Activated T-helper 1 cell treated with anti-CD3 and anti-CD28 coated beads, Interleukin-12 subunit alpha, Interleukin-12 subunit beta, Interleukin-2, Interleukin-4 antibody, amounts not matched to agents 30 ng/mL and 10 ng/mL and 1 ng/mL, durations not matched to agents 14 hours and 24 hours and 36 hours (primary cell): Measurements from ENCODE around the gene PTPRK. TPM values are rescaled to one million over a fixed set of nuclear protein-coding genes. Genes with fewer than 3 reads are reported as not detected.
"Not testable (repeated sequence)": the region's sequence is repeated elsewhere in the genome, so short reads cannot be mapped to it uniquely, and the experiment has no call there.

Source experiments
- DNase-seq: peaks from one replicate; pipeline ENCODE4 v3.0.0; 2021; ENCODE audit warnings: low spot score
- H3K27ac Mint-ChIP-seq: one replicate; pipeline ENCODE4 v1.8.0; 2021; ENCODE audit warnings: mild to moderate bottlenecking, mixed read lengths
- H3K27me3 Mint-ChIP-seq: one replicate; pipeline ENCODE4 v1.8.0; 2022; ENCODE audit warnings: mild to moderate bottlenecking, moderate library complexity, mixed read lengths; ENCODE audit not compliant: insufficient read depth
- H3K36me3 Mint-ChIP-seq: one replicate; pipeline ENCODE4 v1.8.0; 2021; ENCODE audit warnings: low read depth, mixed read lengths
- H3K4me1 Mint-ChIP-seq: one replicate; pipeline ENCODE4 v1.8.0; 2021; ENCODE audit warnings: low read depth, mixed read lengths
- H3K4me3 Mint-ChIP-seq: one replicate; pipeline ENCODE4 v1.8.0; 2021; ENCODE audit warnings: mild to moderate bottlenecking, moderate library complexity, mixed read lengths
- H3K9me3 Mint-ChIP-seq: one replicate; pipeline ENCODE4 v1.8.0; 2021; ENCODE audit warnings: mixed read lengths
- intact Hi-C: fragments of 100-400 bp; cut with micrococcal nuclease; formaldehyde crosslinking; loops from one replicate; pipeline ENCODE4 v1.15.1; 2024
- total RNA-seq: library from RNA; stranded (reverse); gene quantifications from 2 replicates; pipeline ENCODE4 v1.2.3, GENCODE V29; 2022

The PTPRK gene
- total RNA-seq, 1 donor from 2014 or later = 3.2 TPM

DNA sequence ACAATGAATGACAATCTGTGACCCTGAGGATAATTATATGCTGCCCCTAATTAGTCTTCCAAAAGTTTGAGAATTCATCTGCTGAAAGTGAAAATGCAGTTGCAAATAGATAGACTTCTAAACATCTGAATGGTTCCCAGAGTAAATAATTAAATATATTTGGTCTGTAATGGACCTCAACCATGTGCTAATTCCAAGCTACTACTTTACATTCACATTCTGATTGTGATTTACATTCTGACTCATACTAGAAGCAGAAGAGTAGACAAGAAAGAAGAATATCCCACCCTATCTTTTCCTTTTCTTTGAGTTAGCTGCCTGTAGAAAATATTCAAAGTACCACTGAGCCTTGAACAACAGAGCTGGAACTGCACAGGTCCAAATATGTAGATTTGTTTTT is 80.8 kb downstream of the PTPRK start:
- Mint-ChIP-seq H3K4me1 (no peaks in the 10 kb centered on the region), H3K27ac (no peak overlapping the region), H3K27me3 (no peaks in the 10 kb centered on the region), H3K36me3 (no peaks in the 10 kb centered on the region), H3K9me3 (no peaks in the 10 kb centered on the region), H3K4me3 (no peak overlapping the region)
- no peak for DNase-seq
- intact Hi-C loops = no loop called here

DNA sequence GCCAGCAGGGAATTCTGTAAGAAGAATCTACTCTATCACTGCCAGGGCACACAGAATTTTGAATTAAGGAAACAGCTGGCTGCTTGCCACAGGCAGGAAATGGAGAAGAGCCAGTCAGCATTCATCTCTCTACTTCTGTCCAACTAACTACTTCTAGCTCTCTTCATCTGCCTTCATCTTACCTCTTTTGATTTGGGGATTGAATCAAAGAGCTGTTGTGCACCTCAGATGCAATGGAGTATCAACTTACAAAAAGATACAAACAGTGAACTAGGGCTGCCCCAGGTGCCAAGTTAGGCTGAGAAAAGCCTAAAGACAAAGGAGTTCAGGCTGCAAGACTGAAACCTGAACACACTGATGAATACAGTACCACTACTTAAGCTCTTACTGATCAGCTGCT is 82.0 kb downstream of the PTPRK start:
- Mint-ChIP-seq H3K27me3 (peaks cover 2% of the 10 kb centered on the region), H3K4me1 (no peaks in the 10 kb centered on the region), H3K27ac (no peak overlapping the region), H3K4me3 (no peak overlapping the region), H3K36me3 (no peaks in the 10 kb centered on the region), H3K9me3 (no peaks in the 10 kb centered on the region)
- DNase-seq = no peak
- intact Hi-C loops = no loop called here

DNA sequence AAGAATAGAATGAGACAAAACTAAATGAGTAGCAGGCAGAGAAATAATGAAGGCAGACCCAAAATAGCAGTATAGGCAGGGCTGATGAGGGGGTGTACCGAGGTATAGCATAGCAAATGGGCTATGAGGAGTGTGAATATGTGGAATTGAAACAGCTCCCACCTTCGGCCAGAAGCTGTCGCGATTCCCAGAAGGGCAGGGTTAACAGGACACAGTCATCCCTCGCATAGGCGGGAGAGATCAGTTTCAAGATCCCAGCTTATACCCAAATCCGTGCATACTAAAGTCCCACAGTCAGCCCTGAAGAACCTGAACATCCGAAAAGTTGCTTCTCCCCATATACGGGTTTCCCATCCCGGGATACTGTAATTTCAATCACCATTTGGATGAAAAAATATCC is 82.7 kb downstream of the PTPRK start:
- no peak overlapping the region for H3K4me3 Mint-ChIP-seq
- H3K27ac Mint-ChIP-seq = no peak overlapping the region
- intact Hi-C loops = no loop called here
- H3K36me3 Mint-ChIP-seq = no peaks in the 10 kb centered on the region
- H3K27me3 Mint-ChIP-seq = peaks cover 2% of the 10 kb centered on the region
- no peak for DNase-seq
- H3K4me1 Mint-ChIP-seq = no peaks in the 10 kb centered on the region
- H3K9me3 Mint-ChIP-seq = no peaks in the 10 kb centered on the region

DNA sequence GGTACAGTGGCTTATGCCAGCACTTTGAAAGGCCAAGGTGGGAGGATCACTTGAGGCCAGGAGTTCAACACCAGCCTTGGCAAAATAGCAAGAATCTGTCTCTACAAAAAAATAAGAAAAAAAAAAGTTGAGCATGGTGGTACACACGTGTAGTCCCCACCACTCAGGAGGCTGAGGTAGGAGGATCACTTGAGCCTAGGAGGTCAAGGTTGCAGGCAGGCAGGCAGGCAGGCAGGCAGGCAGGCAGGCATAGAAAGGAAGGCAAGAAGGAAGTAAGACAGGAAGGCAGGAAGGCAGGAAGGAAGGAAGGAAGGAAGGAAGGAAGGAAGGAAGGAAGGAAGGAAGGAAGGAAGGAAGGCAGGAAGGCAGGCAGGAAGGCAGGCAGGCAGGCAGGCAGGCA is 85.6 kb downstream of the PTPRK start:
- H3K4me3 Mint-ChIP-seq, H3K27me3 Mint-ChIP-seq, H3K9me3 Mint-ChIP-seq, H3K4me1 Mint-ChIP-seq, intact Hi-C loops, H3K36me3 Mint-ChIP-seq, DNase-seq, H3K27ac Mint-ChIP-seq: not testable (repeated sequence)

DNA sequence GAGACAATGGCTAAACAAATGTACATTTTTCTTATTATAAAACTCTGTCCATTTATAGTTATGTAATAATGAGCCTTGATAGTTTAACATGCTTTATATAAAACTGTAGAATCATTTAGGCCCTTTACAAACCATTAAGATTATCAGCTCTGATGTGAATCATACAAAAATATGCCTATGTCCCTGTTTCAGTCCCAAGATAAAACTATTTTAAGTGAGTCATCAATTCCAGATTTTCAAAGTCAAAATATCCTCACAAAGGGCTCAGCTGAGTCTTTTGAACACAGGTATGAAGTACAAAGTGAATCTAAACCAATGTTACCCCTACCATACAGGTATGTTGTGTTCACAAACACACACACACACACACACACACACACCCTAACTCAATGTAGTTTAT is 88.0 kb downstream of the PTPRK start:
- Mint-ChIP-seq H3K27me3 (peaks cover 2% of the 10 kb centered on the region), H3K27ac (no peak overlapping the region), H3K4me3 (no peak overlapping the region), H3K36me3 (no peaks in the 10 kb centered on the region), H3K9me3 (no peaks in the 10 kb centered on the region), H3K4me1 (no peaks in the 10 kb centered on the region)
- no peak for DNase-seq
- intact Hi-C loops = no loop called here

DNA sequence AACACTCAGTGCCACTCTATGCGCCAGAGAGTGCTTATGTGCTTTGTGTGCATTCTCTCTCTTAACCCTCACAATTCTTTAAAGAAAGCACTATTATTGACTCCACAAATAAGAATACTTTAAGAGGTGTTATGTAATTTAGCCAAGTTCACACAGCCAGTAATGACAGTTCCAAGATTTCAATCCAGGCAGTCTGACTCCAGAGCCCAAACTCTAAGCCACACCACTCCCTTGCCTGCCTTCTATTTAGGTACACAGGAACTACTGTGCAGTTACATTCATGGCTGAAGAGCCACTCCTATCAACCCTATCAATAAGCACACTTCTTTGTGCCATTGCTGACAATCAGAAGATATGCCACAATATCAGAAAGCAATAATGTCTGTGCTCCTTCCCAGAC is 93.3 kb downstream of the PTPRK start:
- no peaks in the 10 kb centered on the region for H3K27me3 Mint-ChIP-seq
- intact Hi-C loops = no loop called here

DNA sequence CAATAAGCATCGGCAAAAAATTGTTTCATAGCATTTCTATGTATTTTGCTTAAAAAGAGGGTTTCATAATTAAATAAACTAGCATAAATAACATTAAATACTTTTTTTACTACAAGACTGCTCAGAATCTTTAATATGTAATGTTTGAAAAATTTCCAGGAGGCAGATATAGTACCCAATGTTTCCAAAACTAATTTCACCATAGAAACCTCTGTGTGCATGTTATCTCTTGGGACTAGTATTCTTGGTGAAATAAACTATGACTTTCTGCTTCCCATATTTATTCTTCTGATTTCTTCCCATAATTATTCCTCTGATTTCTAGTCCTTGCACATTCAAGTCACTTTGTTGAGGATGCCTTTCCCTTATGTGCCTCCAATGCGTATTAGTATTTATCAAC is 94.5 kb downstream of the PTPRK start:
- Mint-ChIP-seq H3K4me1 (no peaks in the 10 kb centered on the region), H3K27me3 (no peaks in the 10 kb centered on the region), H3K9me3 (no peaks in the 10 kb centered on the region), H3K4me3 (no peak overlapping the region), H3K36me3 (no peaks in the 10 kb centered on the region), H3K27ac (no peak overlapping the region)
- intact Hi-C loops = no loop called here
- DNase-seq = no peak

More for the DNA sequence above, 93.3 kb downstream of the PTPRK start:
- no peak for DNase-seq
- H3K4me3 Mint-ChIP-seq = no peak overlapping the region
- H3K36me3 Mint-ChIP-seq = no peaks in the 10 kb centered on the region
- H3K9me3 Mint-ChIP-seq = no peaks in the 10 kb centered on the region
- no peaks in the 10 kb centered on the region for H3K4me1 Mint-ChIP-seq
- H3K27ac Mint-ChIP-seq = no peak overlapping the region

DNA sequence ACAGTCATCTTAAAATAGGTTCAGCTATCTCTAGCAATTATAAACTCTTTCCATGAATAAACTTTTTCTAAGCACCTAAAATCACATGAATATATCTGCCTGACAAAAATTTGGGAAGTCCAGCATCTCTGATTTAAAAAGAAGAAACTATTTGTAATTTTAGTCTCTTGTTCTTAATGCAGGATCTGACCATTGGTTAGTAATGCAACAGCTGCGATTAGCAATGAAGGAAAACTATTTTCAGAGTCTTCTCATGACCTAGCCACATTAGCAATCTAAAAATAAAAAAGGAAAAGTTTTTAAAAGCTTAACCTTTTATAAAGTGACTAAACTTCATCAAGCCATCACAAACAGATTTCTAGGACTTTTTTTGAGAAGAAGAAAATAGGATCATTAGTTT is 97.5 kb downstream of the PTPRK start:
- no peak for DNase-seq
- Mint-ChIP-seq H3K9me3 (no peaks in the 10 kb centered on the region), H3K4me3 (no peak overlapping the region), H3K27ac (no peak overlapping the region), H3K4me1 (no peaks in the 10 kb centered on the region), H3K27me3 (no peaks in the 10 kb centered on the region), H3K36me3 (no peaks in the 10 kb centered on the region)
- intact Hi-C loops = no loop called here

DNA sequence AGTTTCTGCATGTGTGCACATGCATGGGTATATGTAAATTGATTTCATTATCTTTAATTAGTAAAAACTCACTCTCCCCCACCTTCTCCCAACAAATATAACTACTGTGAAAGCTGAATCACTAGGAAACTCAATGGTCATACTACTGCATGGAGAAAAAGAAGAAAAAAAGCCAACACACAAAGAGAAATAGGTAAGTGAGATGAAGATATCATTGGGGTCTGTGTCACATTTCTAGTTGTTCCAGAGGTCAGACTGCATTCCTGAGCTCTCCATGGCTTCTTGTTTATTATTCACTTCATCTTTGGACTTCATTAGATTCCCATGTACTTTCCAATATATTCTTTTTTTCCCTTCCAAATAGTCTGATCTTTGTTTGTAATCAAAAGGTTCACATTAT is 98.2 kb downstream of the PTPRK start:
- H3K36me3 Mint-ChIP-seq = no peaks in the 10 kb centered on the region
- H3K4me1 Mint-ChIP-seq = no peaks in the 10 kb centered on the region
- H3K4me3 Mint-ChIP-seq = no peak overlapping the region
- intact Hi-C loops = no loop called here
- no peaks in the 10 kb centered on the region for H3K27me3 Mint-ChIP-seq
- DNase-seq = no peak
- no peaks in the 10 kb centered on the region for H3K9me3 Mint-ChIP-seq
- no peak overlapping the region for H3K27ac Mint-ChIP-seq

DNA sequence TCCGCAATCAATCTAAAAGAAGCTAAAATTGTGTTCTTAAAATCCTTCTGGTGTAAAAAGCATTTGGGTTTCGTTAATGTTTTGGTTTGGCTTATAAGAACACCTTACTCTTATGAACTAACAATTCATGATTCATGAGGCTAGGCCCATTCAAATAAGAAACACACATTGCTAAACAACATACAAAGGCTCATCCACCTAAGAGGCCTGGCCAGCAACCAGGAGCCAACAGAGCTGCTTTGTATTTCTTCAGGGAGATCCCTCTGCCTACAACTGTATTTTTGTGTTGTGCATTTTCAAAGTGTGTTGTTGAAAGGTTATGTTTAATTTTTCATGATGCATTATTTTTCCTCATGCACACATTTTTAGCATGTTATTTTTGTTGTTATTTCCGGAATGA is 98.6 kb downstream of the PTPRK start:
- Mint-ChIP-seq H3K4me3 (no peak overlapping the region), H3K27ac (no peak overlapping the region), H3K9me3 (no peaks in the 10 kb centered on the region), H3K36me3 (no peaks in the 10 kb centered on the region), H3K27me3 (no peaks in the 10 kb centered on the region), H3K4me1 (no peaks in the 10 kb centered on the region)
- intact Hi-C loops = no loop called here
- DNase-seq = no peak

DNA sequence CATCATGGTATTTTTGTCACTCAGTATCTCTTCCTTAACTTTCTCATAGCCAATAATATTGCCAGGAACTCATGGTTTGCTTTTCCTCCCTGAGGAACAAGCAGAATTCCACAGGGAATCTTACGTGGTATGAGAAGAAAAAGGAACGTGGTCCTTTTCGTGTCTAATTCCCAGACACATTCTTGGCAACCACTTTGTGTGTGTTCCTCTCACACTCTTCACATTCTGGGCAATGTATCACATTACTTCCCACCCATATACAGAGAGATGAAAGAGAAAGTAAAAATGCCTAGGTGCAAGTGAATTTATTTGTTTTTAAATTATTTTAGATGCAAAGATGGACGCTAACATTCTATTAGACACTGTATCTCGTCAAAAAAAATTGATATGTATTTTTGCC is 102.7 kb downstream of the PTPRK start:
- Mint-ChIP-seq H3K9me3 (no peaks in the 10 kb centered on the region), H3K27me3 (peaks cover 2% of the 10 kb centered on the region), H3K36me3 (no peaks in the 10 kb centered on the region), H3K4me3 (no peak overlapping the region), H3K27ac (no peak overlapping the region), H3K4me1 (no peaks in the 10 kb centered on the region)
- intact Hi-C loops = no loop called here
- DNase-seq = no peak

DNA sequence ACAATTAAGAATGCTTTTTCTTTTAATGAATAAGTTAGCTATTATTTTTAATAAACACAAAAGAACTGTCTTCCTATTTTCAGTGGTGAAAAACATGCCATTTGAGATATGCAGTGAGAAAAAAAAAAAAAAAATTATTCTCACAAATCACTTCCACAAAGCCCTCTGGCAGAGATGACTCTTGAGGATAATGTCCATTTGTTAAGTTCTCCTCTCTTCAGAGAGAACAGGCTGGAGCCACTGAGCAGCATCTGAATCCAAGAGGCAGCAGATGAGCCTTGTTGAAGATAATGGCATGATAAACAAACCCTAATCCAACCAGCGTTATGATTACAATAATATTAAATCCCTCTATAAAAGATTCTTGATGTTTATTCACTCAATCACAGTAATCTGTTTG is 105.0 kb downstream of the PTPRK start:
- no peak for DNase-seq
- H3K27me3 Mint-ChIP-seq = peaks cover 2% of the 10 kb centered on the region
- no peak overlapping the region for H3K27ac Mint-ChIP-seq
- H3K9me3 Mint-ChIP-seq = no peaks in the 10 kb centered on the region
- intact Hi-C loops = no loop called here
- no peaks in the 10 kb centered on the region for H3K36me3 Mint-ChIP-seq
- no peak overlapping the region for H3K4me3 Mint-ChIP-seq
- no peaks in the 10 kb centered on the region for H3K4me1 Mint-ChIP-seq

DNA sequence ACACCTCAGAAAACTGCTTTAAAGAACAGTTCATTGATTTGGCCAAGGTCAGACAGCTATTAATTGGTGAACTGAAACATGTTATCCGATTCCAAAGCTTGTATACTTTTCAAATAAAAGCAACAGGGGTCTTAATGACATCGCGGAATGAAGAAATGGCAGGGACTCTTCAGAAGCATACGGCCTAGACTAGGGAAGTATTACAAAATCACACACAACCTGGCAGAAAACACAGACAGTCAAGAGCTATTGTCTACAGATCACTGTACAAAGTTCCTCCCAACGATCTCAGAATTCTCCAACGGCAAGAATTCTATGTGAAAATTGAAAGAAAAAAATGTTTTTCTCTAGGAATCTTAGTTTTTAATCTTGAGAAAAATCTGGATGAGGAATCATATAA is 105.5 kb downstream of the PTPRK start:
- no peak overlapping the region for H3K4me3 Mint-ChIP-seq
- H3K36me3 Mint-ChIP-seq = no peaks in the 10 kb centered on the region
- no peak for DNase-seq
- H3K9me3 Mint-ChIP-seq = no peaks in the 10 kb centered on the region
- peaks cover 2% of the 10 kb centered on the region for H3K27me3 Mint-ChIP-seq
- no peak overlapping the region for H3K27ac Mint-ChIP-seq
- no peaks in the 10 kb centered on the region for H3K4me1 Mint-ChIP-seq
- intact Hi-C loops = no loop called here

DNA sequence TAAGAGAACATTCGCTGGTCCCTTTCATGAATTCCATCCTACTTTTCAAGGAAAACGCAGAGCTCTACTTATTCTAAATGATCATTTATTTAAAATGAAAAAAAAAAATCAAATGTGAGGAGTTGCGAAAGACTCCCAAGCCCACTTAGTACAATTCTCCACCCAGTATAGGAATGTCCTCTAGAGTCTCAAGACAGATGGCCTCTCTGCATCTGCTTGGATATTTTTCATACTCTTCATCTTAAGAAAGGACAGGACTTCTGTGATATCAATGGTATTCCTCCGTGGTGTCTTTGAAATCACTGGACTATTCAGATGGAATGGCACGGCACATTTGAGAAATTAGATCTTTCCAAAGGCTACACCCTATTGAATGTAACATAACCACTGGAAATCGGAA is 107.1 kb downstream of the PTPRK start:
- H3K4me1 Mint-ChIP-seq = no peaks in the 10 kb centered on the region
- DNase-seq = no peak
- no peaks in the 10 kb centered on the region for H3K9me3 Mint-ChIP-seq
- H3K36me3 Mint-ChIP-seq = no peaks in the 10 kb centered on the region
- intact Hi-C loops = no loop called here
- peaks cover 5% of the 10 kb centered on the region for H3K27me3 Mint-ChIP-seq
- H3K27ac Mint-ChIP-seq = no peak overlapping the region
- no peak overlapping the region for H3K4me3 Mint-ChIP-seq
